ENCODE results near the gene SH3BP5.
A peak's percentile ranks its signal among the peaks of the same experiment; 100 is the strongest.

The SH3BP5 gene

DNA sequence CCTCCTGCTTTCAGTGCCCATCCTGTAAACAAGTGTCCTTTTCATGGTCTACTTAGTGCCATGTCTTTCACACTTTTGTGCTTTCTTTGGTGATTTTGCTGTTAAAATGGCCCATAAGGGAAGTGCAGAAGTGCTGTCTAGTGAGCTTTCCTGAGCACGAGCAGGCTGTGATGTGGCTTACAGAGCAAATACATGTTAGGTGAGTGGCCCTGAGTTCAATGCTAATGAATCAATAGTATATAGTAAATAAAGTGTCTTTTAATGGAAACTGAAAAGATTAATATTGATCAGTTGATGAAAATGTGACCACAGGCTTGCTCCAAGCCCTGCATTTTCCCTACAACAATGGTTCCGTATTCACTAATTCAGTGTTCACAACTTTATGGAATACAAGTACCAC, 5.7 kb downstream of the SH3BP5 start:
- DNase-seq (ENCODE audit: low read depth in 4 of 4, low spot score in 1 of 4) = no peak

- DNase-seq (ENCODE audit: low read depth in 4 of 4, low spot score in 1 of 4) = no peak
Measured at GRCh38 chr3:15326037-15326436, 6.3 kb downstream of the SH3BP5 start.

GRCh38 chr3:15325228-15325627, 7.2 kb downstream of the SH3BP5 start:
- DNase-seq (ENCODE audit: low read depth in 4 of 4, low spot score in 1 of 4) = no peak

DNA sequence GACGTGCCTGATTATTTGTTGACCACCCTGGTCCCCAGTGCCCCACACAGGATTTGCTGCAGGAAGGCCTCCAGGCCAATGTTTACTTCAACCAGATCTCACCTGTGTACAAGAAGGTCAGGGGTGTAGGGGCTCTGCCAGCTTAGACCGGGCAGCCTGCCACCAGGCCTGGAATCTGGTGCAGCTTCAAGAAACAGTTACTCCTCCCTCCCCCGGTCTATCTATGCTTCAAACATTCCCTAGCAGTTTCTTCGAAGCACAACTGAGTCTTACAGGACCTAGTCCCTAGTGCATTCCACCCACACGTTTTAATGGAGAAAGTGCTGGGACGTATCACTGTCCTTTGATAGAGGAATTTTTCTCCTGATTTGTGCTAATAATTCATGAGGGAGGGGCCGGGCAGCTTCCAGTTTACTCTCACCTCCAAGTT, 8.0 kb downstream of the SH3BP5 start:
- no peak for DNase-seq (ENCODE audit: low read depth in 4 of 4, low spot score in 1 of 4)

DNA sequence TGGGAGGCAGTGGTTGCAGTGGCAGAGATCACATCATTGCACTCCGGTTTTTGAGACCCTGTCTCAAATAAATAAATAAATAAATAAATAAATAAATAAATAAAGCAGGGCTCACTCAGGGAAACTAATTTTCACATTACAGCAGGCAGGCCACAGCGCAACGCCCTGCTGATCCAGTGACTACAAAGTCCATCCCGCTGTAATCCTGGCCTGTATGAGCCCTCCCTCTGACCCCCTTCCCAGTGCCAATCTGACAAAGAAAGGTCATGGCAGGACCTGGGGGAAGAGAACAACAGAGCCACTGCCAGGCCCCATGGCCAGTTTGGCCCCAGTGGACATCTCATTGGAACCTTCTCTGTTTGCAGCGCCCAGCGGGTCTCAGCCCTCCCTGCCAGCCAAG, 9.3 kb downstream of the SH3BP5 start:
- DNase-seq (ENCODE audit: low read depth in 4 of 4, low spot score in 1 of 4) = no peak

GRCh38 chr3:15321349-15321748, 11.0 kb downstream of the SH3BP5 start:
- no peak for DNase-seq (ENCODE audit: low read depth in 4 of 4, low spot score in 1 of 4)

DNA sequence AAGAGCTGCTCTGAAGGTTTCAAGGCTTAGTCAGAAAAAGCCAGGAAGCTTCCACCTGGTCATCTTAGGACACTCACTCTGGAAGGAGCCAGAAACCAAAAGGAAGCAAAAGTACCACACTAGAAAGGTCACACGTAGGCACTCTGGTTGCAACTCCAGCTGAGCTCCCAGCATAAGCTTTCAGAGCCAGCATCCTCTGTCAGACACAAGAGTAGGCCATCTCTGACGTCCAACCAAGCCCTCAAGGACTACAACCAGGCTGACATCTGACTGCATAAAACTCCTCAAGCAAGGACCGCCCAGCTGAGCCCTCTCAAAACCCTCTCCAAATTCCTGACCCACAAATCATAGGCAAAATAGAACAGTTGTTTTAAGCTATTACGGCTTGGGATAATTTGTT, 12.8 kb downstream of the SH3BP5 start:
- DNase-seq (ENCODE audit: low read depth in 4 of 4, low spot score in 1 of 4) = no peak

DNA sequence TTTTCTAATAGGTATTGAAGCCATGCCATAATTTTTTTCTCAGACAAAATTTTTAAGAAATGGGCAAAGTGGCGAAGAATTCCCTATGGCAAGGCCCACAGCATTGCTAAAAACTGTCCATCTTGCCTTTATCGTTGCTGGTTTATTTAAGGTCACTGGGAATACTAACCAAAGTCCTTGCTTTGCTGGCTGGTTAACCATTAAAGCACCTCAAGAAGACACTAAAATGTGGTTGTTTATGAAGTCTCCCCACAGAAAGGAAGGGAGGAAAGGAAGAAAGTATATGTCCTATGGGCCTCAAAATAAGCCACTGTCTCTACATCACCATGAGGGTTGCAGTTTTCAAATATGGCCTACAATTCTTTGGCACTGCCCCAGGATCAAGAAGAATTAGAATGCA, 13.2 kb downstream of the SH3BP5 start:
- DNase-seq (ENCODE audit: low read depth in 4 of 4, low spot score in 1 of 4) = no peak

GRCh38 chr3:15318661-15319060, 13.7 kb downstream of the SH3BP5 start:
- no peak for DNase-seq (ENCODE audit: low read depth in 4 of 4, low spot score in 1 of 4)

GRCh38 chr3:15316998-15317435, 15.4 kb downstream of the SH3BP5 start:
- no peak for DNase-seq (ENCODE audit: low read depth in 4 of 4, low spot score in 1 of 4)

DNA sequence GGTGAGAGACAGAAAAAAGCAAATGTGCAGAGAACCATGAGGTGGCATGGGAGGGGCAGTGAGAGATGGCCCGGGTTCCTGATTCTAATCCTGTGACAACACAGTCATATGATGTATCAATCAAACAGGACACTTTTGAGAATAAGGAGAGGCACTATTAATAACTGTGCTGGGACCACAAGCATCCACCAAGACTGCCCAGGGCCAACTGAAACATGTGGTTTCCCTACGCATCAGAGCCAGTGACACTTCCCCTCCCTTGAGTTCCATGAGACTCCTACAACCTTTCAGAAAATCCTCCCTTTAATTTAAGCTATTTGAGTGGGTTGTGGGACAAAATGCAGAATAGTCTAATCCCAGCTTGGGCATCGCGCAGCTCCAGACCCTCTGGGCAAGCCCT, 17.4 kb downstream of the SH3BP5 start:
- no peak for DNase-seq (ENCODE audit: low read depth in 4 of 4, low spot score in 1 of 4)

DNA sequence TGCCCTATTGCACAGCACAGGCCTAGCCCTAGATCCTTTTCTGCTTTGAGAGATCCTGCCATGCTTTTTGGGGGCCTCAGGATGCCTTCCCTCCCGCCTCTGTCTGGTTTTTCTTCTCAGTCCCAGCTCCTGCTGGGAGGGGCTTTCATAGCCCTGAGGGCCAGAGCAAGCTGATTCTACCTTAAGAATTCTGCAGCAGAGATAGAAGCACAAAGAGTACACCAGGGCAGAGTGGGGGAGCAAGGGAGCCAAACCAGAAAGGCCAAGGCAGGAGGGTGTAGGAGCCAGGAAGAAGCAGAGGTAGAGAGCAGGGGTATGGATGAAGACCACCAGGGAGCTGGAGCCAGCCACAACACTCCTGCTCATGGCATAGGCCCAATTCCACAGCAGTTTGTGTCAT, 18.1 kb downstream of the SH3BP5 start:
- no peak for DNase-seq (ENCODE audit: low read depth in 4 of 4, low spot score in 1 of 4)

DNA sequence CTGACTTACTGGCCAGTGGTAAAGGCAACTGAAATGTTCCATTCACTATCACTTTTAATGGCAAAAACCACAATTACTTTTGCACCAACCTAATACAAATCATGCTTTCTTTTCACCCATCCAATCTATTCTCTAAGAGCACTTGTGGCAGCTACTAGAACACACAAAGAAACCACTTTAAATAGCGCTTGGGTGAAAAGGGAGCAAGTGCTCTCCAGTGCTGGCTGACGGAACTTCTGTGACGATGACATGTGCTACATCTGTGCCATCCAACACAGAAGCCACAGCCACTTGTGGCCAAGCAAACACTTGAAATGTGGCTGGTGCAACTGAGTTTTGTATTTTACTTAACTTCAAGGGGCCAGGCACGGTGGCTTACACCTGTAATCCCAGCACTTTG, 18.9 kb downstream of the SH3BP5 start:
- DNase-seq (ENCODE audit: low read depth in 4 of 4, low spot score in 1 of 4) = no peak

- no peak for DNase-seq (ENCODE audit: low read depth in 4 of 4, low spot score in 1 of 4)
Measured at GRCh38 chr3:15312550-15312949, 19.8 kb downstream of the SH3BP5 start.

GRCh38 chr3:15310491-15311370, 21.7 kb downstream of the SH3BP5 start:
- peak in 2 of 4 experiments; percentile 39 to 62 for DNase-seq (ENCODE audit: low read depth in 4 of 4, low spot score in 1 of 4)

GRCh38 chr3:15309662-15310335, 22.6 kb downstream of the SH3BP5 start:
- peak in 1 of 4 experiments; percentile 48 for DNase-seq (ENCODE audit: low read depth in 4 of 4, low spot score in 1 of 4)

- DNase-seq (ENCODE audit: low read depth in 4 of 4, low spot score in 1 of 4) = no peak
Measured at GRCh38 chr3:15307580-15307979, 24.8 kb downstream of the SH3BP5 start.

- DNase-seq (ENCODE audit: low read depth in 4 of 4, low spot score in 1 of 4) = no peak
Measured at GRCh38 chr3:15306979-15307359, 25.4 kb downstream of the SH3BP5 start.

- DNase-seq (ENCODE audit: low read depth in 4 of 4, low spot score in 1 of 4) = no peak
Measured at GRCh38 chr3:15305359-15305844, 27.0 kb downstream of the SH3BP5 start.

DNA sequence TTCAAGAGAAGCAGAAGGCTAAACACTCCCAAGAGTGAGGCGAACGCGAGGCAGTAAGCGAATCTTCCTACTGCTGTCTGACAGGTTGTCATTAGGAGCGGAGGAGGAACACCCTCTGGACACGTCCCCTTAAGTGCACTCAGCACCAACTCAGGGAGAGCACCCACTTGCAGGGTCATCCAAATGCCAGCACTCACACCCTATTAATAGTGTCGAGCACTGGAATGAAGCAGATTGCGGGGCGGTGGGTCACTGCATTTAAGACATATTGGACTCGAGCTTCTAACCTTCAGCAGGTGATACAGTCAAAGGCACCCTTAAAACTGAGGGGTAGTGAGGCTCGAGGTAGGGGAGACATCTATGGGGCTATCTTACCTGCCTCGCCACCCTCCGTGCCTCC, 28.7 kb downstream of the SH3BP5 start:
- no peak for DNase-seq (ENCODE audit: low read depth in 4 of 4, low spot score in 1 of 4)

DNA sequence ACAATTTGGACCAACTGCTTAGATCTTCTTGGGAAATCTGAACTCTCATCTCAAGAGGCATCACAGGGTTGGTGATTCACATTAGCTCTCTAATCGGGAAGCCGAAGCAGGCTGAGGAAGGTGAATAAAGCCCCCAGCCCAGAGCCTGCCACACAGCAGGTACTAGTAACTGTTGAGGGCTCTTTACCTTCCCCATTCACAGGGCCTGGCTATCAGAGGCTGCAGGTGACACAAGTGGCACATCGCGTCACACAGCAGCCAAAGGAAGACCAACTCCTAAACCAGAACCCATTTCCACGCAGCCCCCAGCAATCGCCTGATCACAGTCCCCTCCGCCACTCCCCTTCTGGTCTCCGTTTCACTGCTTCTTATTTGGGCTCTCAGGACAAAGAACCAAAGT, 29.2 kb downstream of the SH3BP5 start:
- DNase-seq (ENCODE audit: low read depth in 4 of 4, low spot score in 1 of 4) = no peak

GRCh38 chr3:15301761-15302160, 30.6 kb downstream of the SH3BP5 start:
- DNase-seq (ENCODE audit: low read depth in 4 of 4, low spot score in 1 of 4) = no peak

Data from stimulated activated CD4-positive, alpha-beta T cell treated with anti-CD3 and anti-CD28 coated beads, Interleukin-1b, Interleukin-23, amount 100 ng/mL, for 24 hours (primary cell).